Measurements from ENCODE around the gene IL12RB2.
A peak's percentile ranks its signal among the peaks of the same experiment; 100 is the strongest.
"Not testable (repeated sequence)": the region's sequence is repeated elsewhere in the genome, so short reads cannot be mapped to it uniquely, and the experiment has no call there.

The IL12RB2 gene

DNA sequence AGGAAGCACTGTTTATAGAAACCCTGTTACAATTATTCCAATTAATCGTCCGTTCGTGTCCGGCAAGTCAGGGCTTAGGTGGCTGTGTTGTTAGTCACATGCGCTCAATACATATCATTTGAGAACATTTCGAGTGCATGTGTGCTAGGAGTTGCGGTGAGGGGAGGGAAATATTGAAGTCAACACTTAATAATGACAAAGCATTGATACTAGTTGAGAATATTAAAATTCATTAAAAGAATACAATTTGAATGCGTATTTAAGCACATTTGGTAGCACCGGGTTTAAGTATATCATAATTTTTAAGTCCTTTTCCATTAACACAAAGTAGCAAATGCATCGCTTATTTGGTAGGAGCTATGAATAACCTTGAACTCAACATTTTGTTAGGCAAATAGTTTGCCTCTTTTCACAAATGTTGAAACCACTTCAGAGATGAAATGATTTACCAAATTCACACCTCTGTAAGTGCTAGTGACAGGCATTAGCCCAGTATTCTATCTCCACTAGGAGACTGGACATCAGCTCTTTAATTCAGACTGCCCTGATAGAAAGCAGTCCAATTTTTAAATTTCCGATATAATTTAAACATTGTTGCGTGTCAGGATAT is 123.6 kb downstream of the IL12RB2 start:
- DNase-seq (ENCODE audit: low spot score), result no peak

DNA sequence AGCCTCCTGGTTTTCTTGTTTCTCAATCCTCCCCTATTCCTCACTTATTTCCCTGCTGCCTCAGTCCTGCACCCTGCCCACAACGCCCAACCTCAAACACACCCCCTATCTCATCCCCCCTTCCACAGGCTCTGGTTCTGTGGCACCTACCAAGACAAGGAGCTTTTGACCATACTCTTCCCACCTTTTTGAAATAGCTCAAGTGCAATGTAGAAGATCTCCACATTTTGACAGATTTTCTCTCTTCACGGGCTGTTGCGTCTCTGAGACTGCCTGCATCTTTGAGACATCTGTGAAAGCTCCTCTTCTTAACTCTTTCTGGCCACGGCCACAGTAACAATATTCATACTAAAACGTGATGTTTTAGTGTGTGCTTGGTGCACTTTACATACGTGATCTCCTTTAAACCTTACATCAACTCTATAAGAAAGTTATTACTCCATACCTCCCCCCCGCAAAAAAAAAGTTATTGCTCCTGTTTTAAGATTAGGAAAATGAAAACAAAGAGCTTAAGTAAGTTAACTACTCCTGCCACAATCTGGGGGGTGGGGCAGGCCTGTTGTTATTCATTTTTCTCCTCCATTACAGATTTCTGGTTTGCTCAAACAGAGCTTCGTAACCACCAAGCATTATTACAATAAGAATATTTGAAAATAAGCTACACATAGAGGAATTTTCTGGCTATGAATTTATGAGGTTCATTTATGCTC is 124.4 kb downstream of the IL12RB2 start:
- no peak for DNase-seq (ENCODE audit: low spot score)

- DNase-seq (ENCODE audit: low spot score), result no peak
Observed at GRCh38 chr1:67432745-67433144, 125.1 kb downstream of the IL12RB2 start.

DNA sequence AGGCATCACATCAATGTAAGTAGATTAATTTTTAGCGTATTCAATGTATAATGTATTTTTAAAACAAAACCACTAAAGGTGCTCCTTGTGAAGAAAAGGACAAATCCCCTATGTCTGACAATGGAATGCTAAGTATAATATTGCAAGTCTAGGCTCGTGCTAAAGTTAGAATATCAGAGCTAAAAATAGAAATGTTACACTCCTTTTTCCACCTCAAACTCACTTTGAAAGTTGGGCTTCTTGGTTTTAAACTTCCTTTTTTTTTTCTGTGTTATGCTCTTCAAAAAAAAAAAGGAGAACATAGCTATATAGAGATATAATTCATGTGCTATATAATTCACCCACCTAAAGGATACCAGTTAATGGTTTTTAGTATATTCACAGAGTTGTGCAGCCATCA is 126.2 kb downstream of the IL12RB2 start:
- no peak for DNase-seq (ENCODE audit: low spot score)

- DNase-seq (ENCODE audit: low spot score), result no peak
Observed at GRCh38 chr1:67434491-67434890, 126.8 kb downstream of the IL12RB2 start.

DNA sequence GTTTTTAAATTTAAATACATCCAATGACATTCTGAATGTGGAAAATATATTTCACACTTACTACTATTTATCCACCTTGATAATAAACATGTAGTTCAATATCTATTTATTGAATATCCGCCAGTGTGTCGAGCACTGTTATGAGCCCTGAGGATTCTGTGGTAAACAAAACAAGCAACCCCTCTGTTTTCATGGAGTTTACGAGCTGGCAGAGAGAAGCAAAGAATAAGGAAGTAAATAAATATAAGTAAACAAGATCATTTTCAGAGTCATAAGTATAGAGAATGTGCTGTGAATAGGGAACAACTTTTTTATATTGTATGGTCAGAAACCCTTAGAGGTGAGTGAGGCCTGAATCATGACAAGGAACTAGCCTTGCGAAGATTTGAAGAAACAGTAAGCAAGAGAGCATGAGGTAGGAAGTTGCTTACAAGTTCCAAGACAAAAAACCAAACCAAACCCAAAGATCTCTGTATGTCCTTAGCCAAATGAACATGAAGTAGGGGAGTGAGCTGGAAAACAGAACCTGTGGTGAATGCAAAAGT is 128.9 kb downstream of the IL12RB2 start:
- no peak for DNase-seq (ENCODE audit: low spot score)

GRCh38 chr1:67437961-67438360 is 130.3 kb downstream of the IL12RB2 start:
- DNase-seq (ENCODE audit: low spot score), result no peak

- DNase-seq (ENCODE audit: low spot score), result no peak
Observed at GRCh38 chr1:67439277-67440029, 131.8 kb downstream of the IL12RB2 start.

DNA sequence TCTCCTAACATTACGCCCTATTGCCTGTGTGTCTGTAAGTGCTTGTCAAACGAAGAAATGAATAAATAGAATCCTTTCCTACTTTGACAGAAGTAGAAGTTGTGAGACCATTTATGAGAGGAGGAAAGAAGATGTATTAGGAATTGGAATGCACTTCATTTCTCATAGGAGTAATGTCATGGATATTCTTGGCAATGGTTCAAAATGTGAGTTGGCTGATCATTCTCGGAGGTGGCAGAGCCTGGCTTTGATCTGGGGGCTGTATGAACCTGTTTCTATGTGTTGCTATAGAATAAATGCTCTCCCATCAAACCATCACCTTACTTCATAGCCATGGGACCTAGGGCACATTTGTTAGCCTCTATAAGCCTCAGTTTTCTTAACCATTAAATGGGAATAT is 132.7 kb downstream of the IL12RB2 start:
- DNase-seq (ENCODE audit: low spot score), result no peak

DNA sequence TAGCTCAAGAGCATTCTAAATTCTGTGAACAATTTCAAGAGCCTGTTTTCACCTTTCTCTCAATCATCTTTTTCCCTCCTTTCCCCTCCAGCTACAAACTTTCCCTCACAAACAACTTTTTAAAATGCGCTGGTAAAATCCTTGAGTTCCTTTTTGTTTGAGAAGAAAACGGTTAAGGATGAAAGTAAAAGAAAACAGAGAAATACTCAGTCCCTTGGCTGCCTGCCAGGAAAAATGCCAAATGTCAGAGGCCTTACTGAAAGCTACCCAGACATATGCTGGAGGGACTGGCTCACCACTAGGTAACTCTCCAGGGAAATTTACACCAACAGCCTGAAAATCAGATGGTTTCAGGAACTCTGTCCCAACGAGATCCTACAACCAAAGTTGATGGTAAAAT is 133.5 kb downstream of the IL12RB2 start:
- peak; percentile 54 for DNase-seq (ENCODE audit: low spot score)

DNA sequence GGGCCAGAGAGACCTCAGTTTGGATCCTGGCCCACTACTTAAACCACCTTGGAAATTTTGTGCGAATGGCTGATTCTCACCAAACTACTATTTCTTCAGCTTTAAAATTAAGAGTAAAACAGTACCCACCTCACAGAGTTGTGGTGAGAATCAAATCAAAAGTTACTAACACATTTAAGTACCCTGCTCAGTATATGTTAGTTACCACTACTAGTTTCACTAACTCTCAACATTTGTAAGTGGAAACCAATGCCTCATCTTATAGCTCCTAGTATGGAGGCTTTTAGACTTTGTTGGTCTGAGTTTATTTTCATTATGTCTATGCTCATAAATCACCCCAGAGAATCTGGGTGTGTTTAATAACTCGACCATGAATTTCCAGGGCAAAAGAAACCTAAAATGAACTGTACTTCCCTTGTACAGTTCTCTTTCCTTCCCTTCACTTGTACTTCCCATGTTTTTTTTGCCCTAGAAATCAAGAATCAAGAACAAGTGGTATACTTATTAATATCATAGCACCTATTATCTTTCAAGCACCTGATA is 134.1 kb downstream of the IL12RB2 start:
- no peak for DNase-seq (ENCODE audit: low spot score)

DNA sequence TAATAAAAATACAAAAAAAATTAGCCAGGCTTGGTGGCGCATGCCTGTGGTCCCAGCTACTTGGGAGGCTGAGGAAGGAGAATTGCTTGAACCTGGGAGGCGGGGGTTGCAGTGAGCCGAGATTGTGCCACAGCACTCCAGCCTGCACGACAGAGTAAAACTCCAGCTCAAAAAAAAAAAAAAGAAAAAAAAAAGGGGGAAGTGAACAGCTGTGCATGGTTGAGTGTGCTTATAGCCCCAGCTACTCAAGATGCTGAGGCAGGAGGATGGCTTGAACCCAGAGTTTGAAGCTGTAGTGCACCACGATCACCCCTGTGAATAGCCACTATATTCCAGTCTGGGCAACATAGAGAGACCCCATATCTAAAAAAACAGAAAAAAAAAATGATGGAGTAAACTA is 138.3 kb downstream of the IL12RB2 start:
- not testable (repeated sequence) for DNase-seq (ENCODE audit: low spot score)
